OCI-LY3 (cell line): ENCODE data around the gene PIAS4.

Source experiments
- H2AFZ ChIP-seq: fragments of 200-600, 300-600 bp; shearing (Covaris generic); 2 replicates; pipeline ENCODE4 v1.6.0; 2014; ENCODE audit warnings: antibody characterized with exemption, low read depth, low read length
- H3K27ac ChIP-seq: fragments of 200-600, 300-600 bp; sonication (generic); 2 replicates; pipeline ENCODE4 v1.5.1; 2014; ENCODE audit warnings: mild to moderate bottlenecking, low read length, moderate library complexity, mixed read lengths
- H3K27me3 ChIP-seq: fragments of 200-600, 300-600 bp; sonication (generic); 2 replicates; pipeline ENCODE4 v1.6.1; 2014; ENCODE audit warnings: low read depth, low read length, mixed read lengths
- H3K36me3 ChIP-seq: fragments of 200-600, 300-600 bp; sonication (generic); replicated peaks from 2 replicates; pipeline ENCODE3; 2014; ENCODE audit warnings: low read depth, low read length, mixed read lengths
- H3K4me1 ChIP-seq: fragments of 300-600, 200-600 bp; sonication (generic); 2 replicates; pipeline ENCODE4 v1.6.1; 2014; ENCODE audit warnings: low read length, mixed read lengths
- H3K4me2 ChIP-seq: fragments of 200-600, 300-600 bp; sonication (generic); 2 replicates; pipeline ENCODE4 v1.6.1; 2014; ENCODE audit warnings: low read length, mixed read lengths
- H3K4me3 ChIP-seq: fragments of 300-600, 200-600 bp; sonication (generic); 2 replicates; pipeline ENCODE4 v1.5.1; 2014; ENCODE audit warnings: antibody characterized with exemption, mild to moderate bottlenecking, low read length, moderate library complexity
- H3K79me2 ChIP-seq: fragments of 300-600, 200-600 bp; shearing (Covaris generic); 2 replicates; pipeline ENCODE4 v1.6.1; 2014; ENCODE audit warnings: mild to moderate bottlenecking, low read length, mixed read lengths
- H3K9ac ChIP-seq: fragments of 300-600, 200-600 bp; shearing (Covaris generic); 2 replicates; pipeline ENCODE4 v1.6.0; 2014; ENCODE audit warnings: mild to moderate bottlenecking, low read length, moderate library complexity
- H3K9me3 ChIP-seq: fragments of 200-600, 300-600 bp; shearing (Covaris generic); 2 replicates; pipeline ENCODE4 v1.6.1; 2014; ENCODE audit warnings: low read length, mixed read lengths; ENCODE audit not compliant: insufficient read depth
- H4K20me1 ChIP-seq: fragments of 200-600, 300-600 bp; sonication (generic); 2 replicates; pipeline ENCODE4 v1.6.1; 2016; ENCODE audit warnings: low read length, mixed read lengths; ENCODE audit not compliant: insufficient read depth
- CTCF ChIP-seq: fragments of 200-600, 300-600 bp; sonication (generic); IDR thresholded peaks from 2 replicates; pipeline ENCODE4 v1.5.1; 2014; ENCODE audit warnings: antibody characterized with exemption, low read length, low read depth
- EZH2phosphoT487 ChIP-seq: fragments of 200-600 bp; shearing (Covaris generic); IDR thresholded peaks from 2 replicates; pipeline ENCODE4 v1.6.1; 2018; ENCODE audit warnings: antibody characterized with exemption, mixed run types, low read depth

Gene PIAS4

GRCh38 chr19:3975144-3975543 lies 32.4 kb upstream of the PIAS4 start:
- Histone ChIP-seq H2AFZ (no peak overlapping the region), H3K27ac (no peak overlapping the region), H3K79me2 (peaks cover 46% of the 10 kb centered on the region), H4K20me1 (peaks cover 51% of the 10 kb centered on the region), H3K4me1 (peaks cover 4% of the 10 kb centered on the region), H3K27me3 (no peaks in the 10 kb centered on the region), H3K9me3 (no peaks in the 10 kb centered on the region), H3K36me3 (peaks cover 48% of the 10 kb centered on the region), H3K9ac (no peak overlapping the region), H3K4me2 (no peak overlapping the region), H3K4me3 (no peak overlapping the region)
- TF ChIP-seq CTCF (no peak), EZH2phosphoT487 (no peak)

- Histone ChIP-seq H2AFZ (no peak overlapping the region), H4K20me1 (peaks cover 55% of the 10 kb centered on the region), H3K36me3 (peaks cover 53% of the 10 kb centered on the region)
These were observed 31.9 kb upstream of the PIAS4 start for GRCh38 chr19:3975637-3976087.

GRCh38 chr19:3976495-3977241 lies 30.9 kb upstream of the PIAS4 start:
- Histone ChIP-seq H3K36me3 (peaks cover 63% of the 10 kb centered on the region), H3K27ac (no peak overlapping the region), H3K4me2 (no peak overlapping the region), H4K20me1 (peaks cover 65% of the 10 kb centered on the region), H3K9ac (no peak overlapping the region), H3K4me1 (no peaks in the 10 kb centered on the region; the same call in 1 of the 2 replicates), H3K79me2 (peaks cover 54% of the 10 kb centered on the region), H2AFZ (no peak overlapping the region), H3K4me3 (no peak overlapping the region), H3K27me3 (no peaks in the 10 kb centered on the region), H3K9me3 (no peaks in the 10 kb centered on the region)
- TF ChIP-seq EZH2phosphoT487 (no peak), CTCF (no peak)

More at GRCh38 chr19:3975637-3976087, 31.9 kb upstream of the PIAS4 start:
- Histone ChIP-seq H3K9ac (no peak overlapping the region), H3K4me2 (no peak overlapping the region), H3K4me1 (peaks cover 3% of the 10 kb centered on the region), H3K27me3 (no peaks in the 10 kb centered on the region), H3K9me3 (no peaks in the 10 kb centered on the region), H3K79me2 (peaks cover 46% of the 10 kb centered on the region), H3K4me3 (no peak overlapping the region), H3K27ac (no peak overlapping the region)
- TF ChIP-seq CTCF (no peak), EZH2phosphoT487 (no peak)

- Histone ChIP-seq H3K4me1 (no peaks in the 10 kb centered on the region), H3K4me2 (no peak overlapping the region), H3K27me3 (no peaks in the 10 kb centered on the region), H4K20me1 (peaks cover 73% of the 10 kb centered on the region), H2AFZ (no peak overlapping the region), H3K79me2 (peaks cover 63% of the 10 kb centered on the region), H3K9me3 (no peaks in the 10 kb centered on the region), H3K27ac (no peak overlapping the region), H3K9ac (no peak overlapping the region), H3K4me3 (no peak overlapping the region), H3K36me3 (peaks cover 72% of the 10 kb centered on the region)
- TF ChIP-seq EZH2phosphoT487, result no peak
- TF ChIP-seq CTCF, result no peak
These were observed 30.0 kb upstream of the PIAS4 start for GRCh38 chr19:3977242-3978143.
